Occipital lobe (tissue), 2 donors: ENCODE data around the gene TRAF3IP1. TPM values are rescaled to one million over a fixed set of nuclear protein-coding genes. Genes with fewer than 3 reads are reported as not detected.
"Not testable (repeated sequence)": the region's sequence is repeated elsewhere in the genome, so short reads cannot be mapped to it uniquely, and the experiment has no call there.

Experiments used
- DNase-seq: peaks from one replicate; lab custom pipeline; 2025; lab: John Stamatoyannopoulos, UW
- total RNA-seq: library from RNA; depleted of rRNA; stranded (reverse); fragments of >200 nt; gene quantifications from one replicate; pipeline ENCODE4 v1.2.3, GENCODE V29; 2014

TRAF3IP1 gene
- total RNA-seq, 1 donor from 2014 or later, result 10.5 TPM

DNA sequence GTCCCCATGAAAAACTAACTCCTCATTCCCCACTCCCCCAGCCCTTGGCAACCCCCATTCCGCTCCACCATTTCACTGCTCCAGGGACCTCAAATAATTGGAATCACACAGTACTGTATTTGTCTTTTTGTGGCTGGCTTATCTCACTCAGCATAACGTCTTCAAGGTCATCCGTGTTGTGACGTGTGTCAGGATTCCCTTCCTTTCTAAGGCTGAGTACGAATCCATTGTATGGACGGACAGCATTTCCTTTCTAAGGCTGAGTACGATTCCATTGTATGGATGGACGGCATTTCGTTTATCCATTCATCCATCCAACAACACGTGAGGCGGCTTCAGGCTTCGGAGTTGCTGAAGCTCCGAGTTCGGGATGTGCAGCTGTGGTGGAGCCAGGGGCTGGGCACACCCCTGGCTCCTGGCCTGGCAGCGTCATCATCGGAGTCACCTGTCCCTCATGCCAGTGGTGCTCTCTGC lies 105.2 kb downstream of the TRAF3IP1 start:
- no peak for DNase-seq

- DNase-seq, result no peak
Observed at GRCh38 chr2:238425979-238426567, 105.8 kb downstream of the TRAF3IP1 start.

DNA sequence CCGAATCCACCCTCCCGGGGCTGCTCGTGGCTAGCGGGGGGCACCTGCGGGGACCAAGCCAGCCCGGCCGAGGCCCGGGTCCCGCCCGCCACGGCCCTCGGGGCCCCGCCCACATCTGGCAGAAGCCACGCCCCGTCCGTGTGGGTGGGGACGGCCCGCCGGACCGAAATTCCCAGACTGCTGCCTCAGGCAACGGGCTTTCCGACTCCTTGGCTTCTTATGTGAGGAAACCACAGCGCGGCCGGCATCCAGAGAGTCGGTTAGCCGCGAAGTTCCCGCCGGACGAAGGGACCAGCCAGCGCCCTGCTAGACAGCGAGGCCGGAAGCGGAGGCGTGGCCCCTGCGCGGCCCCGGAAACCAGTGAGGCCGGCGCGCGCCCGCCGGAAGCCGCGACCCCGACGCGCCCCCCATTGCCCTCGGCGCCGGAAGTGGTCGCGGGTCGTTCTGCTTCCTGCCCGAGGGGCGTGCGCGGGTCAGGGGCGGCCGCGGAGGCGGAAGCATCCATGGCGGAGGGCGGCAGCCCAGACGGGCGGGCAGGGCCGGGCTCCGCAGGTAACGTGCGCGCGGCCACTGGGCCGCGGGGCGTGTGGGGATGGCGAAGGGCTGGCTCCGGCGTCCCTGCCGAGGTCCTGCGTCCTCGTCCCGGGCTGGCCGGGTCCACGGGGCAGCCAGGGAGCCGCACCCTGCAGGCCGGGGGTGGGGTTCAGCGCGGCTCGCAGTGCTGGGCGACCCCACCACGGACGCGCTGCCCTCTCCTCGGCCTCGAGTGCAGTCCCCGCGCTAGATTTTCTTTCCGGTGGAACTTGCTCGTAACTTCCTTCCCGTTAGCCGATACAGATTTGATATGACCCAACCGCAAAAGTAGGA lies 106.5 kb downstream of the TRAF3IP1 start, which contains the start of gene ASB1:
TSS of gene ASB1 (plus strand) at position 360 of the 867 bp plus-strand sequence. CDS start at position 504, 144 bp downstream.
- DNase-seq, result peak; percentile 65

GRCh38 chr2:238427435-238428162 lies 107.3 kb downstream of the TRAF3IP1 start:
- no peak for DNase-seq

- DNase-seq, result no peak
Observed at GRCh38 chr2:238428866-238429265, 108.5 kb downstream of the TRAF3IP1 start.

GRCh38 chr2:238430781-238431180 lies 110.5 kb downstream of the TRAF3IP1 start:
- no peak for DNase-seq

DNA sequence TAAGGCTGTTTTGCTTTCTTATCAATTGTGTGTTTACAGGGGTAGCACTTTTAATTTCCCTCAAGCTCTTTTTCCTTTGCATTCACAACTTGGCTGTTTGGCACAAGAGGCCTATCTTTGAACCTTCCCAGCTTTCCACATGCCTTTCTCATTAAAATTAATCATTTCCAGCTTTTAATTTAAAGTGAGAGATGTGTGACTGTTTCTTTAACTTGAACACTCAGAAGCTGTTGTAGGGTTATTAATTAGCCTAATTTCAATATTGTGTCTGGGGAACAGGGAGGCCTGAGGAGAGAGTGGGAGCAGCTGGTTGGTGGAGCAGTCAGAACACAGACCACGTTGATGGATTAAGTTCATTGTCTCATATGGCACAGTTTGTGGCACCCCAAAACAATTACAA lies 111.1 kb downstream of the TRAF3IP1 start:
- no peak for DNase-seq

DNA sequence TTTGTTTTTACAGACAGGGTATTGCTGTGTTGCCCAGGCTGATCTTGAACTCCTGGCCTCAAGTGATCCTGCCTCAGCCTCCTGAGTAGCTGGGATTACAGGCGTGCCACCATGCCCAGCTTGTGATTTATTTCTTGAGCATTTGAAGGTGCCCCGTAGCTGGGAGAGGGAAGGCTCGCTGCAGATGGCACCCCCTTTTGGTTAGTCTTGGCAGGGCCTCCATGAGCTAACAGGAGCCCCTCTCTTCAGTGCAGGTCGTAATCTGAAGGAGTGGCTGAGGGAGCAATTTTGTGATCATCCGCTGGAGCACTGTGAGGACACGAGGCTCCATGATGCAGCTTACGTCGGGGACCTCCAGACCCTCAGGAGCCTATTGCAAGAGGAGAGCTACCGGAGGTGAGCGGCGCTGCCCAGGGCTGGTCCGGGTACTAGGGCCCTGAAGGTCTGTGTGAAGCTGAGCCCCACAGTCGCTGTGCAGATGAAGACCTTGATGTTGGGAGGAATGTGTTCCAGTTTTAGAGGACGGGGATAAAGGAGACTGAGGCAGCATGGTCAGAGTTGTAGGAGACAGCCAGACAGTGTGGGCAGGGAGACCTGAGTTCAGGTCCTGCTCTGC lies 113.1 kb downstream of the TRAF3IP1 start:
- no peak for DNase-seq

- DNase-seq, result no peak
Observed at GRCh38 chr2:238433941-238434845, 113.9 kb downstream of the TRAF3IP1 start.

DNA sequence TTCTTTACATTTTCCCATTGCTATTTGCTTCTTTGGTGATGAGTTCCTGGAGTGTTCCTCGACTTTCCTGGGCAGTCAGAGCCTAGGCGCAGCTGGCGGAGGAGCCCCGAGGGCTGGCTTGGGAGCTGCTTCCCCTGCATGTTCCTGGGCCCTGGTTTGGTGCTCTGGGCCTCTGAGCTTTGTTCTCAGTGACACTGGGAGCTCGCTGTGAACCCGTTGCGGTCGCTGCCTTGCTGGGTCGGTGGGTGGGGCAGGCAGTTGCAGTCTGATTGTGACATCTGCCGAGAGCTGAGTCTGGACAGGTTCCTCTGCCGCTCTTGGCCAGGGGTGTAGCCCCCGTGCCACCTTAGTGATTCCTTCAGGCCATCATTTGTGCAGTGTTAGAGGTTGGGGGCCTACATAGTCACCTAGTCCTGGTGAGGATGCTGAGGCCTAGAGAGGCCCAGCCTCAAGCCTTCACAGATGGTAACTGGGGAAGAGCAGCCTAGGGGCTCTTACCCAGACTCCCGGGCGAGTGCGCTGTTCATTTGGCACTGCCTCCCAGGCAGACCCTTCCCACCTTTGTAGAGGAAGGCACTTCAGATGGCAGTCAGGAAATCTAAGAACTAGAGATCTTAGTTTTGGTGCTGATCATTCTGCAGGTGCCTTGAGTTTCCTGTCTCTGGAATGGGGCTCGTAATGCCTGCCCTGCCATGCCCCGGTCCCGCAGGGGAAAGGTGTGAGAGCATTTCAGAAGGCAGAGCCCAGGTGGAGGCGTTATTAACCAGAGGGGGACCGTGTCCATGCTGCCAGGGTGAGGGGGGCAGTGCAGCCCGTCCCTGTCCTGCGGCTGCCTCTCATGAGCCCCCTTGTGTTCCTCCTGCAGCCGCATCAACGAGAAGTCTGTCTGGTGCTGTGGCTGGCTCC lies 114.8 kb downstream of the TRAF3IP1 start:
- DNase-seq, result no peak

DNA sequence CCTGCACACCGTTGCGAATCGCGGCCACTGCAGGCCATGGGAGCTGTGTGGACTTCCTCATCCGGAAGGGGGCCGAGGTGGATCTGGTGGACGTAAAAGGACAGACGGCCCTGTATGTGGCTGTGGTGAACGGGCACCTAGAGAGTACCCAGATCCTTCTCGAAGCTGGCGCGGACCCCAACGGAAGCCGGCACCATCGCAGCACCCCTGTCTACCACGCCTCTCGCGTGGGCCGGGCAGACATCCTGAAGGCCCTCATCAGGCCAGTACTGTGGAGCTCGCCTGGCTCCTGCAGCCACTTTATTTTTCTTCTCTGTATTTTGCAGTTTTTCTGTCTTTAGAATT lies 115.4 kb downstream of the TRAF3IP1 start:
- no peak for DNase-seq

- no peak for DNase-seq
Observed at GRCh38 chr2:238438856-238439849, 118.8 kb downstream of the TRAF3IP1 start.

DNA sequence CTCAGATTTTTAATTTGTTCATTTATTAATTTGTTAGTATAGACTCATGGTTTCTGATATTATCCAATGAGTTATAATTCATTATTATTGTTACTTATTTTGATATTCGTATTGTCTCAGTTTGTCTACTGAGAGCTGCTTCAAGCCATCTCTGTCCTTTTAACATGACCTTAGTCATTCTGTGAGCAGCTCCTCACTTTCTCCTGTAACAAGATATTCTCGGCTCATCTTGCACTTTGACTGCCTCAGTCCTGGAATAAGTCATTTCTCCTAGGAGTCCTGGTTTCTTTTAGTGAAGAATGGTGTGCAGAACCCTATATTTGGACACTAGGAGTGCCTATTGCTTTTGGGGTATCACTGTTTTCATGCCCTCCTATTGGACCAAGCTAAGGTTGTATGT lies 119.6 kb downstream of the TRAF3IP1 start:
- DNase-seq, result no peak

DNA sequence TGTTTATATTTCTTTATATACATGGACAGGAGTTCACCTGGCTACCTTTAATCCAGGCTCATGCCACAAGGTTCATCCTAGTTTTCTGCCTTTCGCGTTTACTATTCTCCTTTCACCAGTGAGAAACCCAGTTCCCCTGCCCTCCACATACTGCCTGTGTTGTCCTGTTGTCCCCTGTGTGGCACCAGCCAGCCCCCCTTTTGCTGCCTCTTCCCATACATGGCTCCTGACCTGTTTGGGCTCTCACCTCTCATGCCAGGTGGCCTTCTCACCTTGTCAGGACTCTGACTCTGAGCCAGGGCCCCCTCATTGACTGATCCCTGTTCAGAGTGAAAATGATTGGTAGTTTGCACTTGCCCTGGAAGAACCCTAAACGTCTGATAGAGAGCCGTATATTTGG lies 120.0 kb downstream of the TRAF3IP1 start:
- no peak for DNase-seq

DNA sequence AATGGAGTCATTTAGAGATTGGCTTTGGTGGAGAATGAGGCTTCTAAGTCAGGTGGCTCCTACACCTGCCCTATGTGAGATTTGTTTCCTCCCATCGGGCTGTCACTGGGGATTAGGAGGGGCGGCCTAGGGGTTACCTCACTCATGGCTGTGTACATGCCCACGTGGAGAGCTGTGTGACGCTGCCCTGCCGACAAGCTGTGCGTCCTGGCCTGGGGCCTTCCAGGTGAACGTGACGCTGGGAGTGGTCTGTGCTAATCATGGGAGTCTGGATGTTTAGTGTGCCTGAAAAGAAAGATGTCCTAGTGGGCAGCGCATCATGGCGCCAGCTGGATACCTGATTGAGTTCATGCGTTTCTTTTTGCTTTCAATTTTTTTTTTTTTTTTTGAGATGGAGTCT lies 120.4 kb downstream of the TRAF3IP1 start:
- no peak for DNase-seq

GRCh38 chr2:238441262-238442114 lies 121.2 kb downstream of the TRAF3IP1 start:
- DNase-seq, result no peak

GRCh38 chr2:238442257-238442656 lies 121.9 kb downstream of the TRAF3IP1 start:
- DNase-seq, result not testable (repeated sequence)
